HUES48 (cell line): ENCODE measurements around the gene RBCK1.
"Not testable (repeated sequence)": the region's sequence is repeated elsewhere in the genome, so short reads cannot be mapped to it uniquely, and the experiment has no call there.

Source experiments
- H3K27ac ChIP-seq: one replicate; pipeline ENCODE4 v1.7.0; 2013; ENCODE audit warnings: low read depth, low read length, inconsistent platforms
- H3K27me3 ChIP-seq: 2 replicates; pipeline ENCODE4 v1.6.1; 2013; ENCODE audit warnings: mild to moderate bottlenecking, low read length; ENCODE audit not compliant: control insufficient read depth, insufficient read depth
- H3K36me3 ChIP-seq: 2 replicates; pipeline ENCODE4 v1.6.1; 2013; ENCODE audit warnings: low read length; ENCODE audit not compliant: control insufficient read depth, insufficient read depth
- H3K4me1 ChIP-seq: 2 replicates; pipeline ENCODE4 v1.6.1; 2013; ENCODE audit warnings: mild to moderate bottlenecking, low read length; ENCODE audit not compliant: control insufficient read depth, insufficient read depth
- H3K4me3 ChIP-seq: 2 replicates; pipeline ENCODE4 v1.5.1; 2013; ENCODE audit warnings: mild to moderate bottlenecking, low read depth, low read length
- H3K9ac ChIP-seq: 2 replicates; pipeline ENCODE4 v1.6.1; 2013; ENCODE audit warnings: mild to moderate bottlenecking, low read depth, low read length, moderate library complexity
- H3K9me3 ChIP-seq: 2 replicates; pipeline ENCODE4 v1.6.1; 2013; ENCODE audit warnings: low read length; ENCODE audit not compliant: control insufficient read depth, insufficient read depth

RBCK1 gene

GRCh38 chr20:469746-470490 is 61.8 kb downstream of the RBCK1 start:
- H3K36me3 ChIP-seq: peaks cover 7% of the 10 kb centered on the region
- H3K9me3 ChIP-seq: peaks cover 30% of the 10 kb centered on the region
- H3K27ac ChIP-seq: no peak overlapping the region
- H3K4me1 ChIP-seq: no peaks in the 10 kb centered on the region
- H3K4me3 ChIP-seq: no peak overlapping the region
- no peaks in the 10 kb centered on the region for H3K27me3 ChIP-seq
- H3K9ac ChIP-seq: no peak overlapping the region

GRCh38 chr20:472137-472846 is 64.2 kb downstream of the RBCK1 start:
- no peak overlapping the region for H3K9ac ChIP-seq
- no peak overlapping the region for H3K27ac ChIP-seq
- H3K9me3 ChIP-seq: peaks cover 28% of the 10 kb centered on the region
- H3K4me3 ChIP-seq: no peak overlapping the region
- no peaks in the 10 kb centered on the region for H3K27me3 ChIP-seq
- no peaks in the 10 kb centered on the region for H3K4me1 ChIP-seq
- H3K36me3 ChIP-seq: peaks cover 15% of the 10 kb centered on the region

GRCh38 chr20:472889-473292 is 64.8 kb downstream of the RBCK1 start:
- H3K4me1 ChIP-seq: no peaks in the 10 kb centered on the region
- H3K4me3 ChIP-seq: no peak overlapping the region
- H3K27me3 ChIP-seq: no peaks in the 10 kb centered on the region
- no peak overlapping the region for H3K9ac ChIP-seq
- no peak overlapping the region for H3K27ac ChIP-seq
- peaks cover 22% of the 10 kb centered on the region for H3K9me3 ChIP-seq
- peaks cover 21% of the 10 kb centered on the region for H3K36me3 ChIP-seq

GRCh38 chr20:474581-474980 is 66.5 kb downstream of the RBCK1 start:
- no peak overlapping the region for H3K9ac ChIP-seq
- H3K27ac ChIP-seq: no peak overlapping the region
- peaks cover 34% of the 10 kb centered on the region for H3K36me3 ChIP-seq
- peaks cover 11% of the 10 kb centered on the region for H3K9me3 ChIP-seq
- no peak overlapping the region for H3K4me3 ChIP-seq
- H3K4me1 ChIP-seq: no peaks in the 10 kb centered on the region
- no peaks in the 10 kb centered on the region for H3K27me3 ChIP-seq

GRCh38 chr20:475463-476357 is 67.6 kb downstream of the RBCK1 start:
- Histone ChIP-seq H3K9ac (no peak overlapping the region), H3K4me3 (no peak overlapping the region), H3K4me1 (no peaks in the 10 kb centered on the region), H3K36me3 (peaks cover 45% of the 10 kb centered on the region), H3K27ac (no peak overlapping the region), H3K27me3 (no peaks in the 10 kb centered on the region), H3K9me3 (peaks cover 3% of the 10 kb centered on the region; the same call in 1 of the 2 replicates)

- H3K4me3 ChIP-seq, H3K27me3 ChIP-seq, H3K27ac ChIP-seq, H3K4me1 ChIP-seq, H3K9ac ChIP-seq, H3K9me3 ChIP-seq: not testable (repeated sequence)
- peaks cover 55% of the 10 kb centered on the region for H3K36me3 ChIP-seq
These were observed 68.6 kb downstream of the RBCK1 start for GRCh38 chr20:476561-477249.

- H3K9ac ChIP-seq: no peak overlapping the region
These were observed 70.2 kb downstream of the RBCK1 start for GRCh38 chr20:478010-478948.

GRCh38 chr20:478949-479429 is 70.9 kb downstream of the RBCK1 start:
- Histone ChIP-seq H3K27me3 (no peaks in the 10 kb centered on the region), H3K9me3 (no peaks in the 10 kb centered on the region), H3K27ac (no peak overlapping the region), H3K36me3 (peaks cover 71% of the 10 kb centered on the region), H3K4me1 (no peaks in the 10 kb centered on the region), H3K4me3 (no peak overlapping the region), H3K9ac (no peak overlapping the region)

More at GRCh38 chr20:478010-478948, 70.2 kb downstream of the RBCK1 start:
- Histone ChIP-seq H3K4me1 (no peaks in the 10 kb centered on the region), H3K4me3 (no peak overlapping the region), H3K36me3 (peaks cover 69% of the 10 kb centered on the region), H3K27me3 (no peaks in the 10 kb centered on the region), H3K9me3 (peaks cover 3% of the 10 kb centered on the region; the same call in 1 of the 2 replicates), H3K27ac (no peak overlapping the region)

- Histone ChIP-seq H3K27me3 (no peaks in the 10 kb centered on the region), H3K9me3 (no peaks in the 10 kb centered on the region), H3K9ac (no peak overlapping the region), H3K4me1 (no peaks in the 10 kb centered on the region), H3K27ac (no peak overlapping the region), H3K36me3 (peaks cover 76% of the 10 kb centered on the region), H3K4me3 (no peak overlapping the region)
These were observed 71.4 kb downstream of the RBCK1 start for GRCh38 chr20:479487-479886.
